CD4-positive, alpha-beta T cell treated with Interleukin-21 for 1 hour (primary cell): ENCODE measurements around the gene ASMTL.
A peak's percentile ranks its signal among the peaks of the same experiment; 100 is the strongest.
"Not testable (repeated sequence)": the region's sequence is repeated elsewhere in the genome, so short reads cannot be mapped to it uniquely, and the experiment has no call there.

Experiments used
- DNase-seq: peaks from one replicate; pipeline ENCODE4 v3.0.0-alpha.2; 2020

ASMTL gene

GRCh38 chrX:1453395-1453783 lies 680 bp upstream of the ASMTL start:
- peak; percentile 84 for DNase-seq

- DNase-seq, result no peak
Observed at GRCh38 chrX:1451661-1452515, 821 bp downstream of the ASMTL start.

GRCh38 chrX:1451251-1451660 lies 1.5 kb downstream of the ASMTL start:
- DNase-seq, result no peak

GRCh38 chrX:1450361-1451161 lies 2.1 kb downstream of the ASMTL start:
- DNase-seq, result no peak

- no peak for DNase-seq
Observed at GRCh38 chrX:1449823-1450149, 2.9 kb downstream of the ASMTL start.

GRCh38 chrX:1449036-1449822 lies 3.5 kb downstream of the ASMTL start:
- no peak for DNase-seq

GRCh38 chrX:1448573-1449001 lies 4.1 kb downstream of the ASMTL start:
- not testable (repeated sequence) for DNase-seq

- DNase-seq, result not testable (repeated sequence)
Observed at GRCh38 chrX:1447969-1448572, 4.6 kb downstream of the ASMTL start.

- not testable (repeated sequence) for DNase-seq
Observed at GRCh38 chrX:1446984-1447968, 5.4 kb downstream of the ASMTL start.

GRCh38 chrX:1444561-1445500 lies 7.9 kb downstream of the ASMTL start:
- DNase-seq, result no peak

- DNase-seq, result no peak
Observed at GRCh38 chrX:1443496-1444075, 9.1 kb downstream of the ASMTL start.

- DNase-seq, result no peak
Observed at GRCh38 chrX:1442724-1443367, 9.9 kb downstream of the ASMTL start.

GRCh38 chrX:1442016-1442665 lies 10.6 kb downstream of the ASMTL start:
- DNase-seq, result no peak

GRCh38 chrX:1440506-1440905 lies 12.2 kb downstream of the ASMTL start:
- DNase-seq, result no peak

- no peak for DNase-seq
Observed at GRCh38 chrX:1435241-1435895, 17.3 kb downstream of the ASMTL start.

GRCh38 chrX:1434871-1435240 lies 17.9 kb downstream of the ASMTL start:
- DNase-seq, result no peak

- no peak for DNase-seq
Observed at GRCh38 chrX:1433646-1434357, 18.9 kb downstream of the ASMTL start.

- DNase-seq, result no peak
Observed at GRCh38 chrX:1430451-1430850, 22.3 kb downstream of the ASMTL start.
